GM18520 (cell line): Measurements from ENCODE around the gene PER3.

Source experiments
- ATAC-seq: cut with Tn5 transposase; IDR thresholded peaks from one replicate; pipeline ENCODE4 v1.9.1; 2021; ENCODE audit not compliant: unreplicated experiment

The PER3 gene

GRCh38 chr1:7869136-7869920 is 85.2 kb downstream of the PER3 start:
- no peak for ATAC-seq

GRCh38 chr1:7871136-7871535 is 87.0 kb downstream of the PER3 start:
- no peak for ATAC-seq

DNA sequence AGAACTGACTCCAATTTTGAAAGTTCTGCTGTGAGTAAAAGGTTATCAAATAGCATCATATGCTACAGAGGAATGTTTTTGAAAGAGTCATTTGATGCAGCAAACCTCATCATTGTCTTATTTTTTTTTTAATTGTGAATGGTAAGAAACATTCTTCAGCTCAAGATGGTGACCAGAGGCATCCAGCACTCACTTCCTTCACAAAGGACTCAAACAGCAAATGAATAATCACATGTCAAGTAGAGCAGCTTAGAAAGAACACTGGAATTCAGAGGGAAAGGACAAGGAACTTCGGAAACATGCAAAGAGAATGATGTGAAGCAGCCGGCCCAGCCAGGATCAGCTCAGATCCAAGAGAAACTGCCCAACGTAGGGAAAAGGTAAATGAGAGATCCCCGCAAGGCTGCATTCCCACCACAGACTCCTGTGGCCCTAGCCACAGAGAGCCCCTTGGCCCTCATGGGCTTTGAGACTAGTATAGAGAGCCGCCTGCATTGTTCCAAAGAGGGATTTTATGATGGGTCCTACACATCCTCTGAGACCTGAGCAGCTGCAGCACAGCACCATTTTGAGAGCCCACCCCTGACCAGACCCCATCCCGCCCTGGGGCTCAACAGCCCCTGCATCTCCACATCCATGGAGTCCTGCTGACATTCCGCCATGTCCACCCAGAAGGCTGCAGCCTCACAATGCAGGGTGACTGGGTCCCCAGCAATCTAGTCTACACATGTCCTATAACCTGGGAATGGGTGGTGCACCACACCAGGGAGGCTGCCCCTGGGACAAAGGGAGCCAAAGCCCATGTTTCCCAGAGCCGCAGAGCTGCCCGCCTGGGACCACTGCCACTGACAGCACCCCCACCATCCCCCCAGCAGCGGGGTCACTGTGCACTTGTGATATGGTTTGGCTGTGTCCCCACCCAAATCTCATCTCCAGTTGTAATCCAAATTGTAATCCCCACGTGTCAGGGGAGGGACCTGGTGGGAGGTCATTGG is 90.0 kb downstream of the PER3 start:
- ATAC-seq = no peak

DNA sequence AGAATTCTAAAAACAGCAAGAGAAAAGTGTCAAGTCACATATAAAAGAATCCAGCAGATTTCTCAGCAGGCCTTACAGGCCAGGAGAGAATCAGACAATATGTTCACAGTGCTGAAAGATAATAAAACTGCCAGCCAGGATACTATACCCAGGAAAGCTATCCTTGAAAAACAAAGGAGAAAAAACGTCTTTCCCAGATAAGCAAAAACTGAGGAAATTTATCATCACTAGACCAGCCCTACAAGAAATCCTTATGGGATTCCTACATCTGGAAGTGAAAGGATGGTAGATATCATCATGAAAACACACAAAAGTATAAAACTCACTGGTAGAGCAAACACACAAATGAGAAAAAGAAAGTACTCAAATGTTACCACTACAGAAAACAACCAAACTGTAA is 93.9 kb downstream of the PER3 start:
- no peak for ATAC-seq

DNA sequence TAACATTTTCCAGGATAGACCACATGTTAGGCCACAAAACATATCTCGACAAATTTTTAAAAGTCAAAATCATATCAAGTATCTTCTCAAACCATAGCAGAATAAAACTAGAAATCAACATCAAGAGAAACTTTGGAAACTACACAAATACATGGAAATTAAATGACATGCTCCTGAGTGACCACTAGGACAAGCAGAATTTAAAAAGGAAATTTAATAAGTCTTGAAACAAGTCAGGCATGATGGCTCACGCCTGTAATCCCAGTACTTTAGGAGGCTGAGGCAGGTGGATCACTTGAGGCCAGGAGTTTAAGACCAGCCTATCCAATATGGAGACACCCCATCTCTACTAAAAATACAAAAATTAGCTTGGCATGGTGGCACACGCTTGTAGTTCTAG is 95.1 kb downstream of the PER3 start:
- no peak for ATAC-seq

GRCh38 chr1:7884757-7885156 is 100.7 kb downstream of the PER3 start:
- no peak for ATAC-seq

DNA sequence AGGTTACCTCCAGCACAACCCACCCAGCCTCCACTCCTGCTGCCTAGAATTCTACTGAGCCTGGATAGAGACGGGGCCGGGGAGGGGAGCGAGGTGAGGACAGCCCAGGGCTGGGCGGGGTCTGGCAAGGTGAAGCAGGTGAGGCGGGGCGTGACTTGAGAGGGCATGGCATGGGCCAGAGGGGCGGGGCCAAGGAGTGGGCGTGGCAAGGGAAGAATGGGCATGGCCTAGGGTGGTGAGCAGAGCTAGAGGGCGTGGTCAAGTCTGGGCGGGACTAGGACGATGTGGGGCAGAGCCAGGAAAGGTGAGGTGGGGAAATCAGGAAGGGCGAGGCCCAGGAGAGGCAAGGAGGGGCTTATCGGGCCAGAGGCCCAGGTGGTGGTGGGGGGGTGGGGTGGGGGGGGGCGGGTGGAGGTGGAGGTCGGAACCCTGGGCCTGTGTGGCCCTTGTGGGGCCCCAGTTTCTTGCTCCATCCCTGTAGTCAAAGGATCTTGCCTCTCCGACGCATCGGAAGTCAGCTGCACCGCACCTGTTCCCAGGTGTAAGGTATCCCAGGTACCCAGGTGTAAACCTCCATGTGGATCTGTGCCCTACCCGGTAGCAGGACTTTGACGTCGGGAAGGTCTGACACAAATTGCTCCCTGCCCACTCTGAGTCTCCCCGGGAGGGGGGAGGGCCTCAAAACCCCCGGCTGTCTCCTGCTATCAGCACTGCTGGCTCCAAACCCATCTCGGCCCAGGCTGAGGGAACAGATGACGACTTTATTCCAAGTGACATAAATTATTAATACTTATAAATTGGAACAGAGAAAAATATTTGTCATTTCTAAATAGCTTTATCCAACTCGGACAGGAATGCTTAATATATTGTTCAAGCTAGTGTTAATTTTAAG is 101.7 kb downstream of the PER3 start:
- no peak for ATAC-seq

DNA sequence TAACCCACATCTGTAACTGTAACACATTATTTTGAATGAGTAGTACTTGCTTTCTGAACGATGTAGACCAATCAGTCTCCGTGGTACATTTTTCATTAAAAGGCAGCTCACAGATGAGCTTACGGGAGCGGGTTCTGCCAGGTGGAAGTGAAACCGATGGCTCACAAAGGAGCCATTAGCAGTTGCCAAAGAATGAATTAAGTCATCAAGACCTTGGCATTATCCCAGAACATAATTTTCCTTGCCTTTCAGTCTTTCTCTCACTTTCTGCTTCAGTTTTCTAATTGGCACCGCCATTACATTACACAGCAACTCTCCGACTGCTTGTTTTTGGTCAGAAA is 102.3 kb downstream of the PER3 start:
- no peak for ATAC-seq

DNA sequence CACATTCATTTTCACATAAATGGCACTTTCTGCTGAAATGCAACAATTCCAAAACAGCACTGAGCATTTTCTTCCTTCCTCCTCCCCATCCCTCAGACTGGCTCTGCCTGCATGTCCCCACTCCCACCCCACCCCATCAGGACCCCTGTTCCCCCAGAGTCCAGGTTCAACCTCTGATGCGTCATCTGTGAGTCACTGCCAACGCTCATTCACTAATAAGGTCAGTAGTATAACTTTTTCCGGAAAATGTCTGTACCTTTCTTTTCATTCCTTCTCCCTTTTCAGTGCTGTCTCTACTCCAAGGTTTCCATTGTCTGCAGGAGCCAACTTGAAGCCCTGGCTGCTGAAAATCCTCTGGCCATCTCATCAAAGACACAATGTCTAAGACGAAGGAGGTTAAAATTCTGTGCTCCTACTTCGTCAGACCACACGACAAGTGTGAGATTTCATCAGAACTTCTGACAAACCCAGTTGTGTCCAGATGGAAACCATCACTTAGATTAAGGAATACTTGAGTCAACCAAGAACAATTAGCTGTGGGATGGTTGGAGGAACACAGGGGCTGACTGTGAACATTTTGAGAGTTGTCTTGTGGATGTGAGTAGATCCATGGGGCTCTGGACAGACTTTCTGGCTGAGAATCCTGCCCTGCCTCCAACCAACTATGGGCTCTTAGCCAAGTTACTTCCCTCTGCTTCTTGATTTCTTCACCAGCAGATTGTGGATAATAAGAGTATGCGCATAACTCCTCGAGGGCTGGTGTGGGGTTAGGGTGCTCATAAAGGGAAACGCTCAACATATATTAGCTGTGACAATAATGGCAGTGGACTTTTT is 104.4 kb downstream of the PER3 start:
- no peak for ATAC-seq

GRCh38 chr1:7890853-7891252 is 106.8 kb downstream of the PER3 start:
- ATAC-seq = no peak

GRCh38 chr1:7891804-7892203 is 107.7 kb downstream of the PER3 start:
- ATAC-seq = no peak

- ATAC-seq = no peak
Measured at GRCh38 chr1:7893529-7894180, 109.6 kb downstream of the PER3 start.
